NCI-H2107 treated with DMSO at 0.1 percent for 48 hours (cell line): ENCODE measurements around the gene UTP20.
"Not testable (repeated sequence)": the region's sequence is repeated elsewhere in the genome, so short reads cannot be mapped to it uniquely, and the experiment has no call there.

ENCODE experiments used
- DNase-seq: peaks from one replicate; lab custom pipeline; 2025; ENCODE audit not compliant: unreplicated experiment; lab: John Stamatoyannopoulos, UW

UTP20 gene

DNA sequence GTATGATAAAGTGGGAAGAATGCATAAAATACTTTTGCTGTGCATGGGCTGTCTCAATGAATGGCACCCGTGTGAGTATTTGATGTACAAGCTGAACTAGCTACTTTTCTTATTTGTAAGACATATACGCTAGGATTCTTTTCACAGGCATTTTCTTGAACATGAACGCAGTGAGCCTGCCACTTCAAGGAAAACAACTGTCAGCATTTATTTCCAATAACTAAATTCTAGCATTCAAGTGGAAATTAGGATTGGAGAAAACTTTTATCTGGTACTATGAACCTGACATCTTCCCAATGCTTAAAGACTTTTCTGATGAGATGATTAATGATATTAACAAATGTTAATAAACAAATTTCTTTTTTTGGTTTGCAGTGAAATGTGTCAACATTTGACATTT lies 45.7 kb downstream of the UTP20 start:
- DNase-seq: no peak

DNA sequence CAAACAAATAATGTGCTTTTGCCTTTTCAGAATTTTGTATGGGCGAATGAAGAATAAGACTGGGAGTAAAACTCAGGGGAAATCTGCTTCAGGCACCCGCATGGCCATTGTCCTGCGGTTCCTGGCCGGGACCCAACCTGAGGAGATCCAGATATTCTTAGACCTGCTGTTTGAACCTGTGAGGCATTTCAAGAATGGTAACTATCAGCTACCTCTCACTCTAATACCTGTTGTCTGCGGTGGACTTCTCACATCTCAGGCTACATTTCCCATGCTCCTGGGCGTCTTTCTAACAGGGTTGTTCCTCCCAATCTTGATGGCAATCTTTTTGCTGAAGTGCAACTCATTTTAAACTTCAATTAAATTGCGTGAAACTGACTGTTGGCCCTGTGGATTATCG lies 47.1 kb downstream of the UTP20 start:
- DNase-seq: no peak

DNA sequence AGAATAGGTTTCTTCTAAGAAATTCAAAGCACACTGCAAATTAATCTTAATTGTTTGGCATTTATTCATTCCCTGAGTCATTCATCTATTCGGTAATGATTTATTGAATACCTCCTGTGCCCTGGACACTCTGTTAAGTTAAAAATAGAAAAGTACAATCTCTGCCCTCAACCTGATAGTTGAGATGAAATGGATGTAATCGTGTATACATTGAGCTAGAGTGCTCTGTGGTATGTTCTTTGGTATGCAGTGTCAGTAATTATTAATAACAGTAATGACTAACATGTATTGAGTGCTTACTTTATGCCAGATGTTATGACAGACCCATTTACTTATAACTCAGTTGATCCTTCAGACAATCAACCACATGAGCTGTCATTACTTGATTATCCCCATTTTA lies 47.6 kb downstream of the UTP20 start:
- DNase-seq: no peak

DNA sequence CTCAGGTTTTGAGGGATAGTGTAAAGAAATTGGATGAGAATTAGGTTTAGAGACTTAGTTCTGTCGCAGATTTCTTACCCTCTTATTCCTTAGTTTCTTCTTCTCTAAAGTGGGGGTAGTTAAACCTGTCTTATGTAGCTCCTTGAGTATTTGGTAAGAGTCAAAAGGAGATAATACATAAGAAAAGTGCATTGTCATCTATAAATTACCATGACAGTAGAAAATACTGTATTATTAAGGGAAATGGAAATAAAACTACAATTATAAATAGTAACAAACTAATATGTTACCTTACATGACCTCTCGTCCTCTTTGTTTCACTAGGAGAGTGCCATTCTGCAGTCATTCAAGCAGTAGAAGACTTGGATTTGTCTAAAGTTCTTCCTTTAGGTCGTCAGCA lies 49.0 kb downstream of the UTP20 start:
- DNase-seq: no peak

DNA sequence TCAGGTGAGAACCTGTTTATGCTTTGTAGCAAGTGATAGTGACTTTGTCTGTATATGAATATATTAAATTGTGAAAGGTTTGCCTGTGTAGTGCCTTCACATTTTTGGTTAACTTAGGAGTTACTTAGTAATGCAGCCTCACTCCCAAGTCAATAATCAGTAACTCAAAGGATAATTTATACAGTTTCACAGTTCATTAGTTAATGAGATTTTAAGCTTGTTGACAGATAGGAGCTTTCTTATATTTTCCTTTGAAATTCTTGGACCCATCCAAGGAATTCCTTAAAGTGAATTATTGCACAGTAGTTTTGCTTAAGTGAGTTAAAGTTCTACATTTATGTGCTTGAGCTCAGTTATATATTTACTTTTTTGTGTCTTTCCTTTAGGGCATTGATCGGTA lies 50.7 kb downstream of the UTP20 start:
- no peak for DNase-seq

DNA sequence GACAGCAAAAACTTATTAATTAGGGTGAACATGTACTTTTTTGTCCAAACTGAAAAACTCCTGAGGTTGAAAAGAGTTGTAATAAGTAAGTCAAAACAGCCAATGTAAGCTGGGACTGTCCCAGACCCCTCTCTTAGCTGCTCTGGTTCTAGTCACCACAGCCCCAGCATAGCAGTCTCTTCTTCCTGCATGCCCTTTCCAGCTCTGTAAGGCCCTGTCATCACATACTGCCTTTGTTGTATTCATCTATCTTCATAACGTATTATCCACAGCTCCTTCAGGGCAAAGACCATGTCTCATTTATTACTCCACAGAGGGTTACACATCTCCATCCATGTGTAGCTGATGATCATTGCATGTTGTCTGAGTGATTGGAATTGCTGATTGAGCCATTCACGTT lies 56.5 kb downstream of the UTP20 start:
- DNase-seq: no peak

DNA sequence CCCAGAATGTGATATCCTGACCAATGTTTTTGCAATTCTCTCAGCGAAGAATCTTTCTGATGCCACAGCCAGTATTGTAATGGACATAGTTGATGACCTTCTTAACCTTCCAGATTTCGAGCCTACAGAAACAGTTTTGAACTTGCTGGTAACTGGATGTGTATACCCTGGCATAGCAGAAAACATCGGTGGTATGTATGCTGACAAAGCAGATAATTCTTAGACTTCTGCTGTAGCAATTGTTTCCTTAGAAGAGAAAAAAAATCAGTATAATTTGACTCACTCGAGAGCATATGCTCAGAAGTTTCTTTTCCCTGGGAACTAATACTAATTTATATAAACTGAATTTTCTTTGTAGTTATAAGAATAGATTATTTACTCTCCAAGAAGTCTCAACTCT lies 58.2 kb downstream of the UTP20 start:
- no peak for DNase-seq

DNA sequence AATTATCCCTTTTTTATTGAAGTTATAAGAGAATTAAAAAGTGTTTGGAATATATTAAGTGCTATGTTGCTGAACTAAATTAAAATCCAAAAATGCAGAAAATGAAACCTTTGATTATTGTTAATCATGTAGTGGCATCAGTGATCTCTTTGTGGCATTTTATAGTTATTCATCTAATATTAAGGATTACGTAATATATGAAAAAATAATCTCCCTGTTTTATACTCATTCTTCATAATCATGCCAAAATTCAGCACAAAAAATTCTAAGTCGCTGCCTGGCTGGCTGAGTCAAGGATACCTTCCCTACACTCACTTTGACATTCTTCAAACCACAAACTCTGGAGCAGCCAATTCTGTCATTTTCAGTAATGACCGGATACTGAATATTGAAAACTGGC lies 64.0 kb downstream of the UTP20 start:
- DNase-seq: no peak

DNA sequence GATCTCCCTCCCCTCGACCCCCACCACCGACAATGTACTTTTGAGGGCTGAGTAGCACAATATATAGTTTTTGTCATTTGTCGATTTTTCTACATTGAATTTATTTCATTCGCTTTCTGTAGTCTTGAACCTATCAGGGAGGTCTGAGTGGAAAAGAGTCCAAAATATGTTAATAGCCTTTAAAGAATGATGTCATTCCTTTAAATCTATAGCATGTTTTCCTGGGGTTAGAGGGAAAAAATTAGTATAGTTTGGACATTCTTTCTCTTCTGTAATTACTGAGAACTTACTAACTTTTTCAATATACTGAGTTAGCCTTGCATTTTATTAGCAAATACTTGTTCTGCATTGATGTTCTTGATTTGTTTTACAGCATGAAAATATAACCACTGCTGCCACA lies 71.8 kb downstream of the UTP20 start:
- no peak for DNase-seq

DNA sequence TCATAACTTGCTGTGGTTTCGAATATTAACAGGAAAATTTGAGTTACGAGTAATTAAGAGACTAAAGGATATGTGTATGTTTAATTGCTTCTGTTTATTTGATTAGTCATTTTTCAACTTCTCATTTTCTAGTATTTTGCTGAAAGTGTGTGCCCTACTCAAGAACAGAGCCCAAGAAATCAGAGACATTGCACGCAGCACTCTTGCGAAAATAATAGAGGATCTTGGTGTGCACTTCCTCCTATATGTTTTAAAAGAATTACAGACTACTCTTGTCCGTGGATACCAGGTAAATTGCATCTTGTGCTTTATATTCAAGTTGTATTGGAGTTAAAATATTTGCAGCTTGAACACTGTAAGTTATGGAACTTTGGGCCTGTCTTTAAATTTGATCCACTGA lies 76.9 kb downstream of the UTP20 start:
- DNase-seq: no peak

DNA sequence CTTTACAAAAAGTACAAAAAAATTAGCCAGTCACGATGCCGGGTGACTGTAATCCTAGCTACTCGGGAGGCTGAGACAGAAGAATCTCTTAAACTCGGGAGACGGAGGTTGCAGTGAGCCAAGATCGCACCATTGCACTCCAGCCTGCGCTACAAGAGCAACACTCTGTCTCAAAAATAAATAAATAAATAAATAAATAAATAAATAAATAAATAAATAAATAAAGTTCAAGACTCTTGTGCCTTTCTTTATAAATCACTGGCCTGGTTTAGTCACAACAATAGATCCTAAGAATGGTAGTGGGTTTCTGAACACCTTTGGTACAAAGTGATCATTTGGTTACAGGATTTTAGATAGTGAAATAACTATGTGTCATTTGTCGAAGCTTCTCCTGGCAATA lies 81.5 kb downstream of the UTP20 start:
- DNase-seq: no peak

DNA sequence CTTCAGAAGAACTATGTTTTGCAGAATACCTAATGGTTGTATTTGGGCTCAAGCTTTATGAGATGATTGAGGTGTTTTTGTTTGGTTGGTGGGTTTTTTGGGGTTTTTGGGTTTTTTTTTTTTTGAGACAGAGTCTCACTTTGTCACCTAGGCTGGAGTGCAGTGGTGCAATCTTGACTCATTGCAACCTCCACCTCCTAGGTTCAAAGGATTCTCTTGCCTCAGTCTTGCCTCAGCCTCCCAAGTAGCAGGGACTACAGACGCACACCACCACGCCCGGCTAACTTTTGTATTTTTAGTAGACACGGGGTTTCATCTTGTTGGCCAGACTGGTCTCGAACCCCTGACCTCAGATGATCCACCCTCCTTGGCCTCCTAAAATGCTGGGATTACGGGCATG lies 88.1 kb downstream of the UTP20 start:
- DNase-seq: no peak

DNA sequence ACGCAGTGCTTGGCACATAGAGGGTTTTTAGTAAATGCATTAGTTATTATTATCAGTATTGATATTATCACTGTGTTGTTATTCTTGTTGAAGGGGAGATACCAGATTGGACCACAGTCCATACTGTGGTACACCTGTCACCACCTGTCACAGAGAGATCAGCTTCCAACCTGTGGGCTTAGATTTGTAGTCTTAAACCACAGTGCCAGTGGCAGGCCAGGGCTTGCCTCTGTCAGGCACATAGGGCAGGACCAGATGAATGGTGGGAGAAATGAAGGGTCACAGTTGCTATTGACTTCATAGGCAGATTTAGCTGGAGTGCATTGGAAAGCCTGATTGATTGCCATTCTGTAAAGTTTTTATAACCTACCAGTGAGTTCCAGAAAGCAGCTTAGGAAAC lies 92.5 kb downstream of the UTP20 start:
- DNase-seq: no peak

DNA sequence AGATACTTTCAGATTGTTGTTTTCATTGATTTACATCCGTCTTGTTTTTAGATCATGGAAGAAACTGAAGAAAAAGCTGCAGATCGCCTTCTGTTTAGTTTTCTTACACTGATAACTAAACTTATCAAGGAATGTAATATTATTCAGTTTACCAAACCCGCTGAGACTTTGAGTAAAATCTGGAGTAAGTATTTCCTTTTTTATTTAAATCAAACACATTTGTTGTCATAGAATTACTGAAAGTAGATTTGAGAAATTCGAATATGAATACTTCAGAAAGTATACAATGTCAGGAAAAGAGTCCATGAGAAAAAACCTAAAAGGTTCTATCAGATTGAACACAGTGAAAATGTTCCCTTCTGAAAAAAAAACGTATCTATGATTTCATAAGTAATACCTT lies 95.7 kb downstream of the UTP20 start:
- no peak for DNase-seq

DNA sequence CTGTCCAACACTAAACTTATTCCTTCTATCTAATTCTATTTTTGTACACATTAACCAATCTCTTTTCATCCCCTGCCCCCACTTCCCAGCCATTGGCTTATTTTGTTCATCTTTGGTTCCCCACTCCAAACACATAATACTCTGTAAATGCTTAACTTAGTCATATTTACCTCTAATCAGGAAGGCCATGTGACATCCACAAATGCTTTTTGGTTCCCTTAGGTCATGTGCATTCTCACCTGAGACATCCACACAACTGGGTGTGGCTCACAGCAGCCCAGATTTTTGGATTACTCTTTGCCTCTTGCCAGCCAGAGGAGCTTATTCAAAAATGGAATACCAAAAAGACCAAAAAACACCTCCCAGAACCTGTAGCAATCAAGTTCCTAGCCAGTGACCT lies 99.2 kb downstream of the UTP20 start:
- no peak for DNase-seq

DNA sequence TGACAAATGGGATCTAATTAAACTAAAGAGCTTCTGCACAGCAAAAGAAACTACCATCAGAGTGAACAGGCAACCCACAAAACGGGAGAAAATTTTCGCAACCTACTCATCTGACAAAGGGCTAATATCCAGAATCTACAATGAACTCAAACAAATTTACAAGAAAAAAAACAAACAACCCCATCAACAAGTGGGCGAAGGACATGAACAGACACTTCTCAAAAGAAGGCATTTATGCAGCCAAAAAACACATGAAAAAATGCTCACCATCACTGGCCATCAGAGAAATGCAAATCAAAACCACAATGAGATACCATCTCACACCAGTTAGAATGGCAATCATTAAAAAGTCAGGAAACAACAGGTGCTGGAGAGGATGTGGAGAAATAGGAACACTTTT lies 111.3 kb downstream of the UTP20 start:
- DNase-seq: not testable (repeated sequence)

DNA sequence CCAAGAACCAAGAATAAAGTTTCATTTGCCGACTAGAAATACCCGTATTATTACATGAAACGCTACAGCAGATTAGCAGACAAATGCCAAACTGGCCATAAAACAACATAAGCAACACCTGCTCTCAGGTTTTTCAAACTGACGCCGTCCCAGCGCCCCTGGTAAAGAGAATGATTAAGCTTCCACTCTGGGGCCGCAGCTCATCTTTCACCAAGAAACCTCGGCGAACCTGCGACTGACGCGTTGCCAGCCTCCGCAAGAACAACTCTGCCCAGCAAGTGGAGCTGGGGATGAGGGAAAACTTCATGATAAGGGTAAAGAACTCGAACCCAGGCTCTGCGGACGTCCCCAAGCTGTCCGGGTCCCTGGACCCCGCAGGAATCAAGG lies 127.1 kb downstream of the UTP20 start:
- no peak for DNase-seq

DNA sequence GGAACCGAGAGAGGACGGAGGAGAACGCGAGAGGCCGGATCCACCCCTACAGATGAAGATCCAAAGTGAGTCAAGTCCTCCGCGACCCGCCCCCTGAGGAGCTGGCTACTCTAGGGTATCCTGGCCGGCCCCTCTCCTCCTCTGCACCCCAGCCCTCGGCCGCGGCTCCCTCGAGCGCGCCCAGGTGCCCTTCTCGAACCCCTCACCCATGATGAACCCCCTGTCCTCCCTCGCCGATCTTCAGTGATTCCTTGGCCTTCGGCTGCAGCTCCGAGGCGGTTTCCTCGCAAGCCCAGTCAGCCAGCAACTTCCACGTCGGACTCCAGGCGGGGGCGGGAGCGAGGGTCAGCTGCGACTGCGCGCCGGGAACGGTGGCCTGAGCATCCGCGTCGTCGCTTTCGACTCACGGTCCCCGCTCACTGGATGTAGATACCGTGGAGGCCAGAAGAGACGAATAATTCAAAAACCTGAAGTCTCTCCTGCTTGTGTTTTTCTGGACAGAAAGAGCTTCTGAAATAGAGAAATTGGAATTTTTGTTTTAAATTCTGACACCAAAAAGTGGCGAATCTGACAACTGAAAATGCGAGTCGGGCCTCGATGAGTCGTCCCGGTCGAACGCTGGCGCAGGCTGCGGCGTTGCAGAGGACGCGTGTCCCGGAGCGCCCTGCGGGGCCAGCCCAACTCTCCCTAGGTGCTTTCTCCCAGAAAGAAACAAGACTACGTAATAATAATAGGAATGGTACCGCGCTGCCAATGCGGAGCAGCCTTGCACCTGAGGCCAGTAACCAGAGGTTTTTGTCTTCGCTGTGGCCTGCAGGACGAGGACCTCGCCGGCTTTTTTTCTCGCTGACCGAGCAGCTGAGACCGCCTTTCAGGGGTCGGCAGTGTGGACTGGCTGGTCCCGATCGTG lies 127.8 kb downstream of the UTP20 start, which contains the start of gene ARL1:
Gene ARL1 (minus strand): TSS at position 337 of the 910 bp plus-strand sequence. CDS start 127 bp downstream, at position 210.
- peak; percentile 82 for DNase-seq

DNA sequence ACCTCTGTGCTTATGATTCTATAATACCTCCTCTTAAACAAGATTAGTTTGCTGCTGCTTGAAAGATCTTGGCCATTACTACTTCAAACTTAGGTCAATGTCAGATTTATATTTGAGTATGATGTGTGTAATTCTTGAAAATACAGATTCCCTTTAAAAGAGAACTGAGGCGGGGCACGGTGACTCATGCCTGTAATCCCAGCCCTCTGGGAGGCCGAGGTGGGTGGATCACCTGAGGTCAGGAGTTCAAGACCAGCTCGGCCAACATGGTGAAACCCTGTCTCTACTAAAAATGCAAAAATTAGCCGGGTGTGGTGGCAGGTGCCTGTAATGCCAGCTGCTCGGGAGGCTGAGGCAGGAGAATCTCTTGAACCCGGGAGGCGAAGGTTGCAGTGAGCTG lies 130.3 kb downstream of the UTP20 start:
- DNase-seq: not testable (repeated sequence)

DNA sequence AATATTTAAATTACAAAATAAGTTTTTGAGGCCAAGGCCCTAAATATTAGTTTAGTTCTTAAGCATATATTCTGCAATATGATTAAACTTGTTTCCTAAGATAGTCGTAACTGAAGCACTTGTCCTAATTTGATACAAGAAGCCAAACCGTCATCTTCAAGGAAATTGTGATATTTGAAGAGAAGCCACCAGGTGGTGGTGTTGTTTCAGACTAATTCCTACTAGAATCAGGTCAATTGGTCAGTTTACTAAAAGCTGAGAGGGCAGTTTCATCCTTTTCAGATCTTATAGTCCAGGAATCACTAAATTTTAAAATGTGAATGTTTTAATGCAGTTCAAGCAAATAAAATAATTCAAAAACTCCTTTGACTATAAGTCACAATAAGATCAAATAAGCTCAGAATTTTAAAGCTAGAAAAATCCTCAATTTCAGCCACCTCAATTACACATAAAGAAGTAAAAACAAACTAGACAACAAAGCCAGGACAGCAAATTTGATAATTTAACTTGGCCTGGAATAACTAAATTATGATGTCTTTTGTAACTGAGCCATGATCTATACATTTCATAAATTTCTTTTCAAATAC lies 134.7 kb downstream of the UTP20 start:
- DNase-seq: peak; percentile 70

DNA sequence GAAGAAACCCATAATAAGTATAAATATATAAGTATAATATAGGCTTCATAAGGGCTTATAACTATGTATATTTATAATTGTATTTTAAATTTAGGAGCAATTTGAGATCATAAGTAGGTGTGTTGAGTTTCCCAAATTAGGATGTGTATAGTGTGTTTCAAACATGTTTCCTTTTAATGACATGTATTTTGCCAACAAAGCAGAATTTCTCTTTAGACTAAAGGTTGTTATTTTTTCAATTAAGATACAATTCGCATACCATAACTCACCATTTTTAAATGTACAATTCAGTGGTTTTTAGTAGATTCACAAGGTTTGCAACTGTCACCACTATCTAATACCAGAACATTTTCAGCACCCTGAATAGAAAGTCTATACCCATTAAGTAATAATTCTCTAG lies 135.3 kb downstream of the UTP20 start:
- DNase-seq: no peak

DNA sequence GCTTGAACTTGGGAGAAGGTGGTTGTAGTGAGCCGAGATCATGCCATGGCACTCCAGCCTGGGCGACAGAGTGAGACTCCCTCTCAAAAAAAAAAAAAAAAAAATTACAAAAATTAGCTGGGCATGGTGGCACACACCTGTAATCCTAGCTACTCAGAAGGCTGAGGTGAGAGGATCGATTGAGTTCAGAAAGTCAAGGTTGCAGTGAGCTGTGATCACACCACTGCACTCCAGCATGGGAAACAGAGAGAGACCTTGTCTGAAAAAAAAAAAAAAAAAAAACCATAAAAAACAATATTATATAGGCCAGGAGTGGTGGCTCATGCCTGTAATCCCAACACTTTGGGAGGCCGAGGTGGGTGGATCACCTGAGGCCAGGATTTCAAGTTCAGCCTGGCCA lies 142.2 kb downstream of the UTP20 start:
- not testable (repeated sequence) for DNase-seq

DNA sequence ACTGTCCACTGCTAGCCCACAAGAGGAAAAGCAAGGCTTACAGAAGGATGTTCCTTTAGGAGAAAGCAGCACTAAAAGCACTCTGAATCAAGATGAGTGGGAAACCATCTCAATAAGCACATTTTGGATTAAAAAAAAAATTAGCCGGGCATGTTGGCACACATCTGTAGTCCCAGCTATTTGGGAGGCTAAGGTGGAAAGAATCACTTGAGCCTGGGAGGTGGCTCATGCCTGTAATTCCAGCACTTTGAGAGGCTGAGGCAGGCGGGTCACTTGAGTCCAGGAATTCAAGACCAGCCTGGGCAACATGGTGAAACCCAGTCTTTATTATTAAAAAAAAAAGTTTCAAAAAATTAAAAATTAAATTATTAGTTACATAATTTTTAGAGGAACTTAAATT lies 144.7 kb downstream of the UTP20 start:
- DNase-seq: no peak
